Activated CD4-positive, alpha-beta T cell treated with anti-CD3 and anti-CD28 coated beads, Interleukin-2, Interleukin-6, amounts not matched to agents 100 ng/mL and 50 ng/mL, durations not matched to agents 16 hours and 8 hours (primary cell): ENCODE results near the gene PLCL1.
"Not testable (repeated sequence)": the region's sequence is repeated elsewhere in the genome, so short reads cannot be mapped to it uniquely, and the experiment has no call there.

Experiments
- DNase-seq: peaks from one replicate; pipeline ENCODE4 v3.0.0-alpha.2; 2020

The PLCL1 gene

GRCh38 chr2:198004921-198005829, 200.8 kb downstream of the PLCL1 start:
- peak; percentile 61 for DNase-seq

DNA sequence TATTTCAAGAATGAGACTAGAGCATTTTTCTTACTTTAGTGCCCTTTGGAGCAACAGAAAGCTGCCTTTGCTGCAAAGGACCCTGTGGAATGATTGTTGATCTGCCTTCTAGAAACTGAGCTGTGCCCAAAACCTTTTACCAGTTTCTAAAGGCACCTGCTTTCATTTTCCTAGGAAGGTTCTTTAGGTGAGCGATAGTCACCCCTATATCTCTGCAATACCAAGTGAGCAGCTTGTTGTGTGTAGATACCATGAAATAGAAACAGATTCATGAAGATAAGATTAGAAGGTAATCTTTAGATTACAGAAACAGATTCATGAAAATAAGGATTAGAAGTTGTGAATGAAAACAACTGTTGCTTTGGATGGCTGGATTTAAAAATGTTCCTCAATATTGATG, 202.3 kb downstream of the PLCL1 start:
- no peak for DNase-seq

DNA sequence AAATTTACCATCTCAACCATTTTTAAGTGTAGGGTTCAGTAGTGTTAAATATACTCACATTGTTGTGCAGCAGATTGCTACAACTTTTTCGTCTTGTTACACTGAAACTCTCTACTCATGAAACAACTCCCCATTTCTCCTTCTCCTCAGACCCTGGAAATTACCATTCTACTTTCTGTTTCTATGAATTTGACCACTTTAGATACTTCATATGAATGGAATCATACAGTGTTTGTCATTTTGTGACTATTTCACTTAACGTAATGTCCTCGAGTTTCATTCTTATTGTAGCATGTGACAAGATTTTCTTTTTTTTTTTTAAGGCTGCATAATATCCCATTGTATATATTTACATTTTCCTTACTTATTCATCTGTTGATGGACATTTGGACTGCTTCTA, 203.8 kb downstream of the PLCL1 start:
- DNase-seq, result peak; percentile 45

DNA sequence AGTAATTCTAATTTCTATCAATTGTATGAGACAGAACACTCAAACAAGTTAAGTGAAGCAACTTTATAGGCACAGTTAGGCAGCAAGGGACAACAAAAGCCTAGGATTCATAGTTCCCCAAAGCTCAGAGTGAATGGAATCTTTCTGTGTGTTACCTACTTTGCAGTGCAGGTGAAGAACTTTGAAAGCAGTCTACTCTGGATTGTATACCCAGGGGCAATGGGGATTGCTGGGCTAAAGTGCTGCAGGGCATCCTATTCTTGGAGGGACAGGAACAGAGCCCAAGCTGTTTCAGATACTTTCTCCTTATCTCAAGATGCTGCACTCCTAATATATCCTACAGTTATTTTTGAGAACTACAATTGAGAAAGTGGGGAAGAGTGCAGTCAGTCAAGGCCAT, 207.6 kb downstream of the PLCL1 start:
- no peak for DNase-seq

- no peak for DNase-seq
These were observed 211.8 kb downstream of the PLCL1 start for GRCh38 chr2:198016243-198016642.

DNA sequence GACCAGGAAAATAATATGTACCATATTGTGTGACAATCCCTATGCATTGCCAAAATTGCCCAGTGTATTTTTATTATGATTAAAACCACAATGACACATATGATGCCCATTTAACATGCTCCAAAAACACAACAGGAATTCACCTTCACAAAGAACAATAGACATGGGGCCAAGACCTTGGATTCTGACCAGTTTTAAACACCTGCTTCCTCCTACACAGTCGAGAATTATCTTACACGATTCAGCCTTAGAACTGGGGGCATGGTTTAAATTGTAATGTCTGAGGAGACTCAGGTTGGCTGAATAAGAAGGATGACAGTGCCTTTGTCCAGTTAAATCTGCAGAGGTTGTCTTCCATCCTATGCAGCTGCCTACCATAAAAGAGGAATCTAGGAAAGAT, 212.7 kb downstream of the PLCL1 start:
- no peak for DNase-seq

GRCh38 chr2:198028955-198029354, 224.6 kb downstream of the PLCL1 start:
- DNase-seq, result no peak

DNA sequence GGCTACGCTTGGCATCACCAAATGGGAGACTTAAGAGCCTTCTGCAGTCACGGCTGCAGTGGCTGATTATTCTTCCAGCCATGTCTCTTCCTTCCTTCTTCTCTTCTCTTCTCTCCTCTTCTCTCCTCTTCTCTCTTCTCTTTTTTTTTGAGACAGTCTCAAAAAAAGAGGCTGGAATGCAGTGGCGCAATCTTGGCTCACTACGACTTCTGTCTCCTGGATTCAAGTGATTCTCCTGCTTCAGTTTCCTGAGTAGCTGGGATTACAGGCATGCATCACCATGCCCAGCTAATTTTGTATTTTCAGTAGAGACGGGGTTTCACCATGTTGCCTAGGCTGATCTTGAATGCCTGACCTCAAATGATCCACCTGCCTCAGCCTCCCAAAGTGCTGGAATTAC, 225.2 kb downstream of the PLCL1 start:
- not testable (repeated sequence) for DNase-seq

GRCh38 chr2:198033626-198034025, 229.2 kb downstream of the PLCL1 start:
- no peak for DNase-seq

DNA sequence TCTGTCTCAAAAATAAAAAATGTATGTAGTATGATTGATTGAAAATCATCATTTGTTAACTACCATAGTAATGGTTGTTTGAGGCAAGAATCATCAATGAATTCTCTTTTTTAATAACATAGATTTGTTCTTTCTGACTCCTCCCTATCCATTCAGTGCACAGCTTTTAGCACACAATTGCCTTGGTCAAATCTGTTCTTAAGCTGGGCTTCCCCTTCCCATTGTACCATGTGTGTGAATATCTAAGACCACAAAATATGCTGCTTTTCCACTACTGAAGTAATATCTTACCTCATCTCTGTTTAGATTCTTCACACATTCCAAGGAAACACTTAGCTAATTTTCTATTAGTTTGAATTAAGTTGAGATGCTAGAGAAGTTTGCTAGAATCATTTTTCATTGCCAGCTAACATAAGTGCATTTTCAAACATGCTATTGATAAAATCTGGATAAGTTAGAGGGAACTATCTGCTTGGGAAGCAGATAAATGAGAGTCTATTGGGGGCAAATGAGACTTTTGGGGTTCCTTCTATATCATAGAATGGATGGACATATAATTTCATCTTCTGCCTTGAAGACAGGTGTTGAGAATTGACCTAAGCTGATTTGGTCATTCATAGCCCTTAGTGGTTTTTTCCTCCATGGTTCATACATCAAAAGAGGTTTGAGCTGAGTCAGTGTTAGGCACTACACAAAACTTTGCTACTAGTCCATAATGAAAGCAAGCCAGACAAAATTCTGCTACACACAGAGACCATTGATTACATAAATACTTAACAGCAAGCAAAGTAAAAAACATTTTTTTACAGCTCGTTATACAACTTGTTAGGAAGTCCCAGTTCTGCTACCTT, 231.9 kb downstream of the PLCL1 start:
- no peak for DNase-seq

DNA sequence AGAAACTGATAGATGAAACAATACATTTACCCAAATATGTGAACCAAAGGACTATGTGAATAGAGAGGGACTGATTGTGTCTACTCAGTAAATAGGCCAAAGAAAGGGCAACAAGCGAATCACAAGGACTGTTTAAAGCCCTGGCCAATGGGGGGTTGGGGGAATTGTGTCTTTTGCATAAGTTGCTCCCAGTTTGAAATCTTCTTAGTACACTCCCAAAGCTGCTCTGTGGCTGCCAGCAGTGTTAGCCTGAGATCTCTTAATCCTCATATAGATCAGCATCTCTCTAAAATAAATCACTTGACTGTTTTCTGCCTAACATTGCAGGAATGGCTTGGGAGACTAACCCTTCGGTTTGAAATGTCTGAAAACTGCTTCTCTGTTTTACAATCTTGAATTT, 236.4 kb downstream of the PLCL1 start:
- no peak for DNase-seq

- no peak for DNase-seq
These were observed 237.8 kb downstream of the PLCL1 start for GRCh38 chr2:198042189-198042588.

DNA sequence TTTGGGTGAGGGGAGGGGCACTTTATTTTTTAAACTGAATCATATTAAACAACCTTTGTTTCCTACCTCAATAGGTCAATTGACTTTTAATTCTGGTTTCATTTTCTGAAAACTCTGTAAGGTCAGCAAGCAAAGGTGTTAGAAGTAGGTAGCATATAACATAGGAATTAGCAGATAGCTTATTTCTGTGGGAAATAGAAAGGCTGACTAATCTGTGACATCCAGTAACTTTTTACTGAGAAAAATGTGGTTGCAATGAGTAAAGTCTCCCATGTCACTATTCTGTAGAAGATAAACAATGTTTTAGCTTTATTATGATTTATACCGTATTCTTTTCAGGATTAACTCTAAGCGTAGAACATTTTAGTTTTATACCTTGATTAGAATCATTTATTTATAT, 240.4 kb downstream of the PLCL1 start:
- peak; percentile 29 for DNase-seq

GRCh38 chr2:198045227-198045626, 240.8 kb downstream of the PLCL1 start:
- DNase-seq, result no peak

DNA sequence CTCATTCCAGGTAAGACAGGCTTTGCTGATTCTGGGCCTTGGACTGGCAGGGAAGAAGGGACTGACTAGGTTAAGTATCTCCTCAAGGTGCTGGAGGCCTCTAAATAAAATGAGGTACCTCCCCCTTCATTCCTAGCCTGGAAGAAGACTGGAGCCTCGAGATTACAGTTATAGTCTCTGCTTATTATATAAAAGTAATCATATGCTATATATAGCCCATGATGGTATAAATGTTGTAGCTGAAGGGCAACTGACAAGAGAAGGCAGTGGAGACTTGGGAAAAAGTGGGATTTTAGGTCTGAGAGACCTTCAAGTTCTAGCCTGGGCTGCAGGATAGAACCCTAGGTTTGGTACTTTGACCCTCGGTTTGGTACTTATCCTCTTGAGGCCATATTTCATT, 248.3 kb downstream of the PLCL1 start:
- DNase-seq, result no peak

- DNase-seq, result no peak
These were observed 248.8 kb downstream of the PLCL1 start for GRCh38 chr2:198053148-198053547.

DNA sequence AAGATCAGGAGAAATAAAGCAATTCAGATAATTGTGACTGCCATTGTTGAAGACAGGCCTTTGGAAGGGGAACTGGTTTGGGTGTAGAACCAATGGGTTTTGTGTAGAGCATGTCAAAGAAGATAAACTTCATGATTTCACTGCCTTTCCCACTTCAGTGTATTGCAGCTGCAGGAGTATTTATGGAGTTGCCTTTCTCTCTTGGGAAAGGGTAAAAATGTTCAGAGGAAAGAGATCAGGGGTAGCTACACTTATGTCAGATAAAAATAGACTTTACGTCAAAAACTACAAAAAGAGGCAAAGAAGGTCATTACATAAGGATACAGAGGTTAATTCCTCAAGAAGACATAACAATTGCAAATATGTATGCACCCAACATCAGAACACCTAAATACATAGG, 249.4 kb downstream of the PLCL1 start:
- no peak for DNase-seq

DNA sequence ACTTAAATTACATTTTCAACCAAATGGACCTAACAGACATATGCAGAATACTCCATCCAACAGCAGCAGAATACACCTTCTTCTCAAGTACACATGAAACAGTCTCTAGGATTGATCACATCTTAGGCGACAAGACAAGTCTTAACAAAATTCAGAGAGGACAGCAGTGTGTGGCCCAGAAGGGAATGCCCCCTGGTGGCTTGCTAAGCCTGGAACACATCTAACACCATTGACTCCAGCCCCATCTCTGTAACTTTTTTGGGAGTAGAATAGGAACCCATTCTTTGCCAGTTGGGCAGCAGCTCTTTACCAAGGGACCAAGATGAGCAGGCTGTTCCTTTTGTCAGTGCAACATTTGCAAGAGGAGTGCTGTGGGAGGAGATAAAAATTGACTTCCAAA, 249.9 kb downstream of the PLCL1 start:
- peak; percentile 46 for DNase-seq

- no peak for DNase-seq
These were observed 251.3 kb downstream of the PLCL1 start for GRCh38 chr2:198055716-198056115.

DNA sequence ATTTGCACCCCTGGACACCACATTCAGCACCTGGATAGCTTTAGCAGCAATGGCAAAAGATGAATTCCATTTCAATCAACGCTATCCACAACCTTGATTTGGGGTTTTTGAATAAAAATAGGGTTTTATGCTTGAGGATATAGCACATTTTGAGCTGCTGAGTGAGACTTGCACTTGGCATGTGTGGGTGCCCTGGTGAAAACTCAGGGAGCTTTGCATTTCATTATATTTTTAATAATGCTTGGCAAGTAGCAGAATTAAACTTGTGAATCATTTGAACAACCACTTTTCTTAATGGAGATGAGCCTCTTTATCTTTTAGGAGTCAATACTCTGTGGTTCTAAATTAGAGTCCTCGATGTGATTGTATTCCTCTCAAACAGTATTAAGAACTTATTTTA, 252.4 kb downstream of the PLCL1 start:
- DNase-seq, result no peak

DNA sequence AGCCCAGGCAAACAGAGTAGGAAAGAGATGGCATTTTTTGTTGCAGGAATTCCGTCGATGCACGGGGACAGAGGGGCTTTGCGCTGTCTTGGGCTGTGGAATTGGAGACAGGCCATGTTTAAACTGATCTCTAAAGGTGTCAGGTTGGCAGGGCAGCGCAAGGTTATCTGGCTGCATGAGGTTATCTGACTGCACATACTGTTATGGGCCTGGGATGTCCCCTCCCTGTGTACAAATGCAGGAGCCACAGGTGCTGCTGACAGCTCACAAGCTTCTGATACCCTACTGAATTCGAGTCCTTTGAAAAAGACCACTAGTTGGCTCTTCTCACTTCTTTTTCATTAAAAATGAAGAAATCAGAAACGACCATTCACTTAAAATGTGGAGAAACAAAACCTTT, 255.4 kb downstream of the PLCL1 start:
- DNase-seq, result no peak

GRCh38 chr2:198060277-198060676, 255.9 kb downstream of the PLCL1 start:
- no peak for DNase-seq

- DNase-seq, result no peak
These were observed 258.4 kb downstream of the PLCL1 start for GRCh38 chr2:198062826-198063225.

GRCh38 chr2:198063242-198063641, 258.8 kb downstream of the PLCL1 start:
- DNase-seq, result no peak
